CD8-positive, alpha-beta memory T cell (primary cell): Measurements from ENCODE around the gene TBX1. TPM values are rescaled to one million over a fixed set of nuclear protein-coding genes. Genes with fewer than 3 reads are reported as not detected.
A peak's percentile ranks its signal among the peaks of the same experiment; 100 is the strongest.

ENCODE experiments used
- CTCF ChIA-PET: fragments of 350-600 bp; sonication (Branson Sonifier 250); formaldehyde crosslinking; loops from one replicate; lab custom pipeline; 2021; ENCODE audit warnings: antibody characterized with exemption; lab: Charles Lee
- POLR2A ChIA-PET: fragments of 350-600 bp; sonication (Branson Sonifier 250); formaldehyde crosslinking; loops from one replicate; lab custom pipeline; 2021; ENCODE audit warnings: antibody characterized with exemption; lab: Charles Lee
- DNase-seq, 5 donors: peaks; one replicate each; pipeline versions ENCODE4 v3.0.0 to v3.0.0-alpha.2; 2020 to 2022; ENCODE audit warnings: mixed read lengths in 1 of 5
- H3K27ac ChIP-seq: one replicate; pipeline ENCODE4 v1.7.0; 2013; ENCODE audit warnings: low read depth, mild to moderate bottlenecking, low read length, moderate library complexity
- H3K27me3 ChIP-seq: 2 replicates; pipeline ENCODE4 v1.7.0; 2013; ENCODE audit warnings: low read length, mild to moderate bottlenecking; ENCODE audit not compliant: insufficient read depth, poor library complexity, severe bottlenecking
- H3K36me3 ChIP-seq: 2 replicates; pipeline ENCODE4 v1.7.0; 2013; ENCODE audit warnings: mild to moderate bottlenecking, low read length, moderate library complexity; ENCODE audit not compliant: insufficient read depth
- H3K4me1 ChIP-seq: 2 replicates; pipeline ENCODE4 v1.7.0; 2013; ENCODE audit warnings: mild to moderate bottlenecking, low read length, moderate library complexity; ENCODE audit not compliant: insufficient read depth
- H3K4me3 ChIP-seq: 2 replicates; pipeline ENCODE4 v1.7.0; 2013; ENCODE audit warnings: mild to moderate bottlenecking, low read length
- H3K9me3 ChIP-seq: 2 replicates; pipeline ENCODE4 v1.7.0; 2013; ENCODE audit warnings: mild to moderate bottlenecking, low read length
- H3K27ac Mint-ChIP-seq, 8 donors: one replicate each; pipeline ENCODE4 v1.8.0; 2020 to 2021; ENCODE audit warnings: mixed read lengths in 8 of 8, mild to moderate bottlenecking in 6 of 8, inconsistent platforms in 3 of 8, moderate library complexity in 3 of 8
- H3K27me3 Mint-ChIP-seq, 2 donors: one replicate each; pipeline ENCODE4 v1.8.0; 2020 to 2021; ENCODE audit warnings: mixed read lengths in 2 of 2, mild to moderate bottlenecking in 1 of 2, moderate library complexity in 1 of 2
- H3K36me3 Mint-ChIP-seq, 3 donors: one replicate each; pipeline ENCODE4 v1.8.0; 2020 to 2021; ENCODE audit warnings: mixed read lengths in 3 of 3, inconsistent platforms in 1 of 3, mild to moderate bottlenecking in 1 of 3
- H3K4me1 Mint-ChIP-seq, 3 donors: one replicate each; pipeline ENCODE4 v1.8.0; 2020 to 2021; ENCODE audit warnings: mixed read lengths in 3 of 3, inconsistent platforms in 1 of 3, mild to moderate bottlenecking in 1 of 3
- H3K4me3 Mint-ChIP-seq, 7 donors: one replicate each; pipeline ENCODE4 v1.8.0; 2020 to 2021; ENCODE audit warnings: mixed read lengths in 7 of 7, mild to moderate bottlenecking in 6 of 7, moderate library complexity in 4 of 7, inconsistent platforms in 2 of 7
- H3K9me3 Mint-ChIP-seq, 5 donors: one replicate each; pipeline ENCODE4 v1.8.0; 2020 to 2022; ENCODE audit warnings: mixed read lengths in 5 of 5, mild to moderate bottlenecking in 3 of 5, moderate library complexity in 2 of 5, inconsistent platforms in 1 of 5
- polyA plus RNA-seq: library from polyadenylated mRNA; unstranded; fragments of 300-500 nt; fragmentation: Illumina TruSeq; gene quantifications from one replicate; pipeline ENCODE4 v1.2.3, GENCODE V29; 2021
- total RNA-seq, 2 experiments: library from RNA; stranded (reverse); gene quantifications; one replicate each; pipeline ENCODE4 v1.2.3, GENCODE V29; 2021

TBX1 gene
- total and polyA plus RNA-seq, 3 experiments from 2014 or later: not detected

- H3K36me3 ChIP-seq: no peaks in the 10 kb centered on the region
- no peaks in the 10 kb centered on the region for H3K9me3 Mint-ChIP-seq
- no peak overlapping the region for H3K27ac Mint-ChIP-seq
- no peaks in the 10 kb centered on the region for H3K9me3 ChIP-seq
- H3K4me3 ChIP-seq: no peak overlapping the region
- H3K27me3 ChIP-seq: no peaks in the 10 kb centered on the region
- H3K4me1 Mint-ChIP-seq: no peaks in the 10 kb centered on the region
- no peaks in the 10 kb centered on the region for H3K27me3 Mint-ChIP-seq
- H3K4me3 Mint-ChIP-seq: no peak overlapping the region
- CTCF ChIA-PET: no interaction called here
- H3K27ac ChIP-seq: no peak overlapping the region
- peaks cover 0 to 47% (median 6%) of the 10 kb centered on the region in 3 donors for H3K36me3 Mint-ChIP-seq
- POLR2A ChIA-PET: no interaction called here
- no peak for DNase-seq
- no peaks in the 10 kb centered on the region for H3K4me1 ChIP-seq
Observed at GRCh38 chr22:19803736-19804267, 43.2 kb downstream of the TBX1 start.

GRCh38 chr22:19805821-19806212 lies 45.2 kb downstream of the TBX1 start:
- Histone ChIP-seq H3K36me3 (no peaks in the 10 kb centered on the region), H3K27me3 (no peaks in the 10 kb centered on the region), H3K9me3 (no peaks in the 10 kb centered on the region), H3K27ac (no peak overlapping the region), H3K4me1 (peaks cover 8% of the 10 kb centered on the region), H3K4me3 (no peak overlapping the region)
- POLR2A ChIA-PET: no interaction called here
- CTCF ChIA-PET: no interaction called here
- H3K36me3 Mint-ChIP-seq: peaks cover 0 to 39% (median 7%) of the 10 kb centered on the region in 3 donors
- peaks cover 0 to 1% (median 0%) of the 10 kb centered on the region in 3 donors for H3K4me1 Mint-ChIP-seq
- H3K9me3 Mint-ChIP-seq: no peaks in the 10 kb centered on the region
- no peak overlapping the region for H3K4me3 Mint-ChIP-seq
- no peak for DNase-seq
- H3K27ac Mint-ChIP-seq: no peak overlapping the region
- no peaks in the 10 kb centered on the region for H3K27me3 Mint-ChIP-seq

GRCh38 chr22:19806213-19807160 lies 45.9 kb downstream of the TBX1 start:
- Mint-ChIP-seq H3K27me3 (peaks cover 0 to 1% of the 10 kb centered on the region in 2 donors), H3K9me3 (no peaks in the 10 kb centered on the region), H3K27ac (no peak overlapping the region), H3K4me1 (peaks cover 0 to 4% (median 3%) of the 10 kb centered on the region in 3 donors), H3K36me3 (peaks cover 0 to 43% (median 7%) of the 10 kb centered on the region in 3 donors), H3K4me3 (no peak overlapping the region)
- no peaks in the 10 kb centered on the region for H3K9me3 ChIP-seq
- H3K27me3 ChIP-seq: no peaks in the 10 kb centered on the region
- no peak for DNase-seq
- no peak overlapping the region for H3K4me3 ChIP-seq
- H3K36me3 ChIP-seq: no peaks in the 10 kb centered on the region
- CTCF ChIA-PET: interaction anchor here (0.6 kb wide), 1 partner anchor 1226 kb away, joined by 4 read pairs; the partner anchor contains the start of gene SLC7A4
- H3K27ac ChIP-seq: no peak overlapping the region
- POLR2A ChIA-PET: no interaction called here
- H3K4me1 ChIP-seq: peaks cover 8% of the 10 kb centered on the region

DNA sequence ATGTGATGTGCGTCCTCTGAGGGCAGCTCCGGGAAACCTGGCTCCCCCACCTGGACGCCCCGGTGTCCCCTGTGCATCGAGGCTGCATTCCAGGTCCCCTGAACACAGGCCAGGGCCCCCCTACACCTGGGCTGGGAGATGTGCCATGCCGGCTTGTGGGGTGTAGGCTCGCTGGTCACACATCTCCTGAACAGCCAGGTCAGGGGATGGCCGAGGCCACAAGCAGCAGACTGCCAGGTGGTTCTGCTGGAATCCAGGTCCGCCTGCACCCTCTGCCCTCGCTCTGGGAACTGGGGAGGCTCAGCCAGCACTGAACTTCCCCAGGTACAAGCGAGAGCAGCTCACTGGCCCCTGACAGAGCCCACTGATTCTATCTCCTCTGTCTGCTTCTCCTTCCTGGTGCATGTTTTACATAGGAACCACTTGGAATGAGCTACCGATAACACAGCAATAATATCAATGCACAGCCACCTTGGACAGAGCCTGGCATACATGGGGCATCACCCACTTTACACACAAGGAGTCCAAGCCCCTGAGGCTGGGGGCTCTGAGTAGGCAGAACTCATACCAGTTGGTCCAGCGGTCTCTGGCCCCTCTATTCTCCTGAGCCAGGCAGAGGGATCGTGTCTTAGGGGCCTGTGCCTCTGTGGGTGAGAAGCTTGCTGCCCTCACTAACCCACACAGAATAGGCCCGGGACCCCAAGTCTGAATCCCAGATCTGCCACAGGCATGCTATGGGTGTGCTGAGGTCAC lies 46.8 kb downstream of the TBX1 start:
- peaks cover 0 to 4% (median 3%) of the 10 kb centered on the region in 3 donors for H3K4me1 Mint-ChIP-seq
- CTCF ChIA-PET: interaction anchor here (0.6 kb wide), 1 partner anchor 1225 kb away, joined by 4 read pairs; the partner anchor contains the start of gene SLC7A4
- peaks cover 0 to 3% of the 10 kb centered on the region in 2 donors for H3K27me3 Mint-ChIP-seq

DNA sequence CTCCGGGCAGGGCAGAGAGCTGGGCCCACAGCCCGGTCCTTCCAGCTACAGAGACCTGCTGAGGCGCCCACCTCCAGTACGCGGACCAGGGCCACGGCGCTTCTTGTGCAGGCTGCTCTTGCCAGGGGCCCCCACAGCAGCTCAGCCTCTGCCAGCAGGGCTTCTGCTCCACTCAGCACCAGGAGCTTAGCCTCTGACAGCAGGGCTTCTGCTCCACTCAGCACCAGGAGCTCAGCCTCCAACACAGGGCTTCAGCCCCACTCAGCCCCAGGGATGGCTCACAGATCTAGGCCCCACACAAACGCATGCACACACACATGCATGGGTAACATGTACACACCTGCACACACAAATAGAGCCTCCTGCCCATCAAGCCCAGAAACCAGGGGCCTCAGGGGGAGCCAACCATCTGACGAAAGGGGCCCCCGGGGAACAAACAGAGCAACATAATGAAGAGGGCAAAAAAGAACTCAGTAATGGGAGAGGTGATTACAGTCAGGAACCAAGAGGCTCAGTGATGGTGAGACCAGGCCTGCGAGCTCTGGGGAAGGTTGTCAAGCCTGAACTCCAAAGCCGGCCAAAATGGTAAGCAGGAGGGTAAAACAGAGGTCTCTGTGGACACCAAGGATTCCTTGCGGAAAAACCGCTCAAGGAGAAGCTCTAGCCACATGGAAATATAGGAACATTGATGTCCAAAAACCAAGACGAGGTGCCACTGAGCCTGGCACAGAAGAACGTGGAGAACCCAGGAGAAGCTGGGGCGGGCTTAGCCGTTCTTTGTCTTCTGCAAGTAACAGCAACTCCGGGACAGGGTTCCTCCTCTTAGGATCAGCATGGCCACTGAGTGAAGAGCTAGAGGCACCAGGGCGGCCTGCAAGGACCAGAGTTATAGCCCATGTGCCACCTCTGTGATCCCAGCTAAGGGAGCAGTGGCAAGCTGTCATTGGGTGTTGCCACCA lies 47.6 kb downstream of the TBX1 start:
- Mint-ChIP-seq H3K4me1 (peaks cover 0 to 4% (median 3%) of the 10 kb centered on the region in 3 donors), H3K9me3 (no peaks in the 10 kb centered on the region), H3K4me3 (no peak overlapping the region), H3K36me3 (peaks cover 0 to 34% (median 7%) of the 10 kb centered on the region in 3 donors), H3K27ac (no peak overlapping the region), H3K27me3 (peaks cover 0 to 3% of the 10 kb centered on the region in 2 donors)
- DNase-seq: no peak
- CTCF ChIA-PET: no interaction called here
- Histone ChIP-seq H3K4me1 (peaks cover 8% of the 10 kb centered on the region), H3K27me3 (no peaks in the 10 kb centered on the region), H3K4me3 (no peak overlapping the region), H3K27ac (no peak overlapping the region), H3K36me3 (no peaks in the 10 kb centered on the region), H3K9me3 (no peaks in the 10 kb centered on the region)
- POLR2A ChIA-PET: interaction anchor here (0.5 kb wide), 1 partner anchor 18 kb away, joined by 3 read pairs; no protein-coding TSS in a partner anchor

More for the DNA sequence above, 46.8 kb downstream of the TBX1 start:
- Histone ChIP-seq H3K27ac (no peak overlapping the region), H3K9me3 (no peaks in the 10 kb centered on the region), H3K36me3 (no peaks in the 10 kb centered on the region), H3K4me3 (no peak overlapping the region), H3K4me1 (peaks cover 8% of the 10 kb centered on the region), H3K27me3 (no peaks in the 10 kb centered on the region)
- no peak for DNase-seq
- Mint-ChIP-seq H3K36me3 (peaks cover 0 to 35% (median 5%) of the 10 kb centered on the region in 3 donors), H3K9me3 (no peaks in the 10 kb centered on the region), H3K27ac (no peak overlapping the region), H3K4me3 (no peak overlapping the region)
- POLR2A ChIA-PET: no interaction called here

GRCh38 chr22:19808873-19809478 lies 48.4 kb downstream of the TBX1 start:
- Histone ChIP-seq H3K4me1 (peaks cover 8% of the 10 kb centered on the region), H3K9me3 (no peaks in the 10 kb centered on the region), H3K36me3 (no peaks in the 10 kb centered on the region), H3K27ac (no peak overlapping the region), H3K27me3 (no peaks in the 10 kb centered on the region), H3K4me3 (no peak overlapping the region)
- ChIA-PET CTCF (no interaction called here), POLR2A (interaction anchor here (0.5 kb wide), 1 partner anchor 19 kb away, joined by 3 read pairs; no protein-coding TSS in a partner anchor)
- peaks cover 0 to 31% (median 9%) of the 10 kb centered on the region in 3 donors for H3K36me3 Mint-ChIP-seq
- H3K27me3 Mint-ChIP-seq: peaks cover 0 to 3% of the 10 kb centered on the region in 2 donors
- no peak overlapping the region for H3K4me3 Mint-ChIP-seq
- no peak for DNase-seq
- H3K27ac Mint-ChIP-seq: no peak overlapping the region
- peaks cover 0 to 4% (median 3%) of the 10 kb centered on the region in 3 donors for H3K4me1 Mint-ChIP-seq
- no peaks in the 10 kb centered on the region for H3K9me3 Mint-ChIP-seq

DNA sequence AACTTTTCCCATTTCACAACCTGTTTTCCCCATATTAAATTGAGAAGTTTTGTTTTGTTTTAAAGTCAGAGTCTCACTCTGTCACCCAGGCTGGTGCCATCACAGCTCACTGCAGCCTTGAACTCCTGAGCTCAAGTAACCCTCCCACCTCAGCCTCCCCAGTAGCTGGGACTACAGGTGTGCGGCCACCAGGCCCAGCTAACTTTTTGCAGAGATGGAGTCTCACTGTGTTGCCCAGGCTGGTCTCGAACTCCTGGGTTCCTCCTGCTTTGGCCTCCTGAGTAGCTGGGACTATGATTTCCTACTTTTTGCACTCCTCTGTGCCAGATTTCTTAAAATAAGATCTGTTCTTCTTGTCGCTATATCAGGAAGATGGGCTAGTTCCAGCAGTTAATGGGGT lies 49.2 kb downstream of the TBX1 start:
- POLR2A ChIA-PET: no interaction called here
- Mint-ChIP-seq H3K4me3 (no peak overlapping the region), H3K36me3 (peaks cover 0 to 37% (median 10%) of the 10 kb centered on the region in 3 donors), H3K4me1 (peaks cover 0 to 4% (median 3%) of the 10 kb centered on the region in 3 donors), H3K27me3 (peaks cover 0 to 3% of the 10 kb centered on the region in 2 donors), H3K27ac (peak overlapping the region in 2 of 8 donors; percentile 12 to 75), H3K9me3 (no peaks in the 10 kb centered on the region)
- no peak overlapping the region for H3K4me3 ChIP-seq
- H3K9me3 ChIP-seq: no peaks in the 10 kb centered on the region
- H3K27ac ChIP-seq: no peak overlapping the region
- H3K36me3 ChIP-seq: no peaks in the 10 kb centered on the region
- peaks cover 8% of the 10 kb centered on the region for H3K4me1 ChIP-seq
- CTCF ChIA-PET: no interaction called here
- no peak for DNase-seq
- no peaks in the 10 kb centered on the region for H3K27me3 ChIP-seq
